Rectal smooth muscle tissue (tissue), 1 donor: Measurements from ENCODE around the gene SLIT3.

Source experiments
- H3K27ac ChIP-seq: one replicate; pipeline ENCODE4 v1.7.0; 2013; ENCODE audit warnings: low read depth, low read length, inconsistent platforms
- H3K27me3 ChIP-seq: one replicate; pipeline ENCODE4 v1.7.0; 2013; ENCODE audit warnings: low read length; ENCODE audit not compliant: control insufficient read depth, insufficient read depth
- H3K36me3 ChIP-seq: one replicate; pipeline ENCODE4 v1.7.0; 2013; ENCODE audit warnings: low read length; ENCODE audit not compliant: control insufficient read depth, insufficient read depth
- H3K4me1 ChIP-seq: one replicate; pipeline ENCODE4 v1.7.0; 2013; ENCODE audit warnings: low read length; ENCODE audit not compliant: control insufficient read depth, insufficient read depth
- H3K4me3 ChIP-seq: one replicate; pipeline ENCODE4 v1.7.0; 2013; ENCODE audit warnings: low read length
- H3K9ac ChIP-seq: one replicate; pipeline ENCODE4 v1.7.0; 2013; ENCODE audit warnings: low read length

Gene SLIT3

DNA sequence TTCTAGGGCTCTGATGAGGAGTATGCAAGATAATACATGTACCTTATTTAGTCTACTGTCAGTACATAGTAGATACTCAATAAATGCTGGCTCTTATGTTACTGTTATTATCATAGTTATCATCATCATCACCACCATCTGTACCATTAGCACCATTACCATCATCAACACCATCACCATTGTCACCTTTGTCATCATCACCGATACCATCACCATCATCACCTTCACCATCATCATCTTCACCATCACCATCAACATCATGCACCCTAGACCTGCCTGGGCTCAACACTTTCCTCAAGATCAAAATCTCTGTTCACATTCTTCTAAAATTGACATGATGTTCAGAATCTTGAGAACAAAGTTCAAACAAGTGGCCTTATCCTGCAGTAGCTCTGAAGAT lies 595.6 kb downstream of the SLIT3 start:
- Histone ChIP-seq H3K4me1 (no peaks in the 10 kb centered on the region), H3K9ac (no peak overlapping the region), H3K4me3 (no peak overlapping the region), H3K27me3 (no peaks in the 10 kb centered on the region), H3K36me3 (no peaks in the 10 kb centered on the region), H3K27ac (no peak overlapping the region)

DNA sequence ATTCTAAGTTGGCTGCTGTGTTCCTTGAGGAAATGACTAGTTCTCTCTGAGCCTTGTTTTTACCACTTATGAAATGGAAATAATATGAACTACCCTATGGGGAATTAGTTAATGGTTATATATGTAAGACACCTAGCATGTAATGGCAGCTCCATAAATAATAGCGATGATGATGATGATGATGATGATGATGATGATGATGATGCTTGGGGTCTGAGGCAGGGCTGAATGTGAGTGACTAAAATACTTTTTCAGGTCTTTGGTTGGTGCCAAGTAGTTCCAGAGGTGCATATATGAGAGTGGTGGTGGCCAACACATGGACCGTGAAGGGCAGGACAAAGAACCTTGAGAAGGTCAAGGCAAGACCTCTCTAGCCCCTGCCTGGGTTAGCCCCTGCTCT lies 598.4 kb downstream of the SLIT3 start:
- no peaks in the 10 kb centered on the region for H3K27me3 ChIP-seq
- no peak overlapping the region for H3K4me3 ChIP-seq
- H3K9ac ChIP-seq: no peak overlapping the region
- no peaks in the 10 kb centered on the region for H3K36me3 ChIP-seq
- no peak overlapping the region for H3K27ac ChIP-seq
- H3K4me1 ChIP-seq: no peaks in the 10 kb centered on the region

DNA sequence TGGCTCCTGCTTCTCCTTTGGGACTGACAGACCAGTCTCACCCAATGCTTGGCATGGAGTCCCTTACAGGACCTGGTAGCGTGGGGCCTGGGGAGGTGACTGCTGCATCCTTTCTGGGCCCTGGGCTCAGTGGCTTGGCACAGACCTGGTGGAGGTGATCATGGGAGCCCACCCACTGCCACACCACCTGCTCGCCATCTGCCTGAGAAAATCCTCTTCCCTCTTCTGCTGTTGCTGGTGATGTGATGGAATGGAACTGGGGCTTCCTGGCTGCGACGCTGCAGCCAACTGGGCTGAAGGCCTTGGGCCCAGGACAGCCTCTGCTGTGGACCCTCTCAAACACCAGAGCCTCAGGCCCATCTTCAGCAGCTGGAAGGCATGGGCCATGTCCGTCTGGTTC lies 599.3 kb downstream of the SLIT3 start:
- Histone ChIP-seq H3K4me1 (no peaks in the 10 kb centered on the region), H3K4me3 (no peak overlapping the region), H3K9ac (no peak overlapping the region), H3K27ac (no peak overlapping the region), H3K36me3 (no peaks in the 10 kb centered on the region), H3K27me3 (no peaks in the 10 kb centered on the region)

DNA sequence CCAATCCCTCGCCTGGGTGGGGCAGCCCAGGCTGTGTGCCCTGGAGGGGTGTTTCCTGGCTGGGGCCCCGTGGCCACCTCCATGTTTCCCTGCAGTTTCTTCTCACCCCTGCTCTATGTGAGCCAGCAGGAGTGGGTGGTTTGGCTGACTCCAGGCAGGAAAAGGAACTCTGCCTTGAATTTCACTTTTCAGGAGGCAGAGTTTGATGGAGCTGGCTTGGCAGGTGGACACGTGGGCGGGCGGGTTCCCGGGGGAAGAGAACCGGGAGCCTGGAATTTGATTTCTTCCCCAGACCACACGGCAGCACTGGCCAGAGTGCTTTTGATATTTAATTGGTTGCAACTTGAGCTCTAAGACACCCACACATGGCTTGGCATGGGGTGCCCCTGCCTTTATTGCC lies 601.9 kb downstream of the SLIT3 start:
- no peaks in the 10 kb centered on the region for H3K4me1 ChIP-seq
- H3K36me3 ChIP-seq: no peaks in the 10 kb centered on the region
- no peak overlapping the region for H3K4me3 ChIP-seq
- no peak overlapping the region for H3K9ac ChIP-seq
- H3K27ac ChIP-seq: no peak overlapping the region
- no peaks in the 10 kb centered on the region for H3K27me3 ChIP-seq

DNA sequence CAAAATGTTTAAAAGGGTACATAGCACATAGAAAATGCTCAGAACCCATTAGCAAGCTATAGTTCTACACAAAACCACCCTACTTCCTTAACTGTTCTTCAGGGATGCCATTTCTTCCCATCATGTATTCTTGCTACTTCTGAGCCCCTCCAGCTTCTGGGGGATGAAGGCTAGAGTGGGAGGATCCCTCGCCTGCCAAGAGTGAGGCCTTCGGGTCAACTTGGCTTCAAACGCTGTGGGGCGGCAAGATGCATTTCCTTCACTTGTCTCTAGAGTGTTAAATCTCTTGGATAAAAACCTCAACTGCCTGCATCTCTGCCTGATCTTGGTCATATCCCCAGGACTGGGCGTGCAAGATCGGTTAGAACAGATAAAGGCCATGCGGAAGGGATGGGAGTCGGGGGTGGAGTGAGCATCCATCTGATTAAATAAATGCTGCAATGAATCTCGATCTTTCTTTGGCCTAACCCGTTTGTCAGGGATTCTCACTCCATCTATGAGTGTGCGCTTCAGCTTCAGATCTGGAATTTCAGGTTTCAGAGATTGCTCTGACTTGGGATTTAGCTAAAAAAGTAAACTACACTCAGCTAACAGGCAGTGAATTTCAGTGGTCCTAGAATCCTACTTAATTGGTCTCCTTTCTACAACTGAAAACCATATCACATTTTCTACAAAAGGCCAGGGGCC lies 603.8 kb downstream of the SLIT3 start:
- Histone ChIP-seq H3K4me3 (no peak overlapping the region), H3K27ac (no peak overlapping the region), H3K9ac (peak overlapping the region; percentile 7), H3K27me3 (no peaks in the 10 kb centered on the region), H3K36me3 (no peaks in the 10 kb centered on the region), H3K4me1 (no peaks in the 10 kb centered on the region)

DNA sequence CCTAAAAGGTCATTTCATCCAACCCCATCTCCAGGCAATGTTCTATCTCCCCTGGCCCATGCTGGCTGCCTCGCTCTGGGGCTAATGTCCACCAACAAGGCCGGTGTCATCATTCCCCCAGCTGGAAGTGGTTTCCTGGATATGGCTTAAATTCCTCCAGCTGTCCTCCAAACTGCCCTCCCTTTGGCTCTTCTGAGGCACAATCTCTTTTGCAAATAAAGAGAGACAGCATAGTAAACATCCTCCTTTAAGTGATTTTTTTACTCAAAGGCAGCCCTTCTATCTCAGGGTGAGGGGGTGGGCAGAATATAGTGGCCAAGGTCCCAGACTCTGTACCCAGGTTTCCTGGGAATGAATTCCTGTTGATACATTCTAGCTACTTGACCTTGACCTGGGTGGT lies 604.3 kb downstream of the SLIT3 start:
- H3K27ac ChIP-seq: no peak overlapping the region
- no peak overlapping the region for H3K4me3 ChIP-seq
- H3K4me1 ChIP-seq: no peaks in the 10 kb centered on the region
- H3K9ac ChIP-seq: no peak overlapping the region
- H3K36me3 ChIP-seq: no peaks in the 10 kb centered on the region
- no peaks in the 10 kb centered on the region for H3K27me3 ChIP-seq

DNA sequence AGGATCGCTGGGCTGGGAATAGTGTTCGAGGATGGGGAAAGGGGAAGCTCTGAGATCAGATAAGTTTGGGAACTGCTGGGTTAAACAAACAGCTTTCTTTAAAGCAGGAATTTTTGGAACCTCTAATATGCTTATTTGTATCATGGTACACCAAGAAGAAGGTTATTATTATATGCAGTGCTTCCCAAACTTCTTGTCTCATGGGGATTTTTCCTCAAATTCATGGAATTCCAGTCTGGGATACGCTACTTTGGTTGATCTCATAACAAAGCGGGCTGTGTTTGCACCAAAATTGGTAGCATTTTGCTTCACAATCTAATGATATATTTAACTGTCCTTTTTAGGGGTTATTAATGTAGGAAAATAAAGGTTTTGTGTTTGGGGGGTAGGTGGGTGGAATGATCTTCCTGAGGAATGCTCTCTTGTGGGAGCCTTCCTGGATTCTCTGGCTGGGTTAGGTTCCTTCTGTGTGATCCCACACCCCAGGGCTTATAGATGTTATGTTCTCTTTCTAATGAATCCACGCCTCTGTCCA lies 605.6 kb downstream of the SLIT3 start:
- no peaks in the 10 kb centered on the region for H3K27me3 ChIP-seq
- no peaks in the 10 kb centered on the region for H3K4me1 ChIP-seq
- H3K4me3 ChIP-seq: no peak overlapping the region
- no peak overlapping the region for H3K9ac ChIP-seq
- no peak overlapping the region for H3K27ac ChIP-seq
- H3K36me3 ChIP-seq: no peaks in the 10 kb centered on the region

DNA sequence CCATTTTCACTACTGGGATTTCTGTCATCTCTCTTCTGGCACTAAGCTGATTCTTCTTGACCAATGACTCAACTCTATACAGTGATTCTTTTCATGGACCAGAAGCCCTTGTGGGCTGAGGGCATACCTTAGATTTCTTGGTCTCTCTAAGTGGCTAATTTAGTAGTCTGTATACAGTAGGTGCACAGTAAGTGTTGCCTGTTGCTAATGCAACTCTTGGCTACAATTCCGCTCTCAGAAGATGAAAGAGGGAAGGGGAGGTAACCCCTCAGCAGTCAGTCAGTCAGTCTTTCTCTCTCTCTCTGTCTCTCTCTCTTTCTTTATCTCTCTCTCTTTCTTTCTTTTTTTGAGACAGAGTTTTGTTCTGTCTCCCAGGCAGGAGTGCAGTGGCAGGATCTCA lies 606.6 kb downstream of the SLIT3 start:
- Histone ChIP-seq H3K4me3 (no peak overlapping the region), H3K36me3 (no peaks in the 10 kb centered on the region), H3K27ac (no peak overlapping the region), H3K27me3 (no peaks in the 10 kb centered on the region), H3K4me1 (no peaks in the 10 kb centered on the region), H3K9ac (no peak overlapping the region)

DNA sequence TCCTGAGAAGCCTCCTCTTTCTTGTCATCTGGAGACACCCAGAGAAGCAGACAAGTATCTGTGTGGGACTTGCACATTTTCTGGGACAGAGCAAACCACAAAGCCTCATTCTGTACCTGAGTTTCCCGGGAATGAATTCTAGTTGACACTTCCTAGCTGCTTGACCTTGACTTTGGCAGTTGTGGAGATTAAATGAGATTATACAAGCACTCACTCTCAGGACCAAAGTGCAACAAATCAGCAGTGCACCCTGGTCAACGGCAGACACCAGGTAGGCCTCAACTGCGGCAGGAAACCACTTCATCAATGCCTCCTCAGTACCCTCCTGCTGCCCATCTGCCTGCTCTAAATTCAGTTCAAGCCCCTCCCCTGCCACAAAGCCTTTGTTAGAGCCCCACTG lies 607.1 kb downstream of the SLIT3 start:
- H3K4me3 ChIP-seq: no peak overlapping the region
- no peak overlapping the region for H3K9ac ChIP-seq
- H3K4me1 ChIP-seq: no peaks in the 10 kb centered on the region
- no peaks in the 10 kb centered on the region for H3K36me3 ChIP-seq
- no peaks in the 10 kb centered on the region for H3K27me3 ChIP-seq
- no peak overlapping the region for H3K27ac ChIP-seq

DNA sequence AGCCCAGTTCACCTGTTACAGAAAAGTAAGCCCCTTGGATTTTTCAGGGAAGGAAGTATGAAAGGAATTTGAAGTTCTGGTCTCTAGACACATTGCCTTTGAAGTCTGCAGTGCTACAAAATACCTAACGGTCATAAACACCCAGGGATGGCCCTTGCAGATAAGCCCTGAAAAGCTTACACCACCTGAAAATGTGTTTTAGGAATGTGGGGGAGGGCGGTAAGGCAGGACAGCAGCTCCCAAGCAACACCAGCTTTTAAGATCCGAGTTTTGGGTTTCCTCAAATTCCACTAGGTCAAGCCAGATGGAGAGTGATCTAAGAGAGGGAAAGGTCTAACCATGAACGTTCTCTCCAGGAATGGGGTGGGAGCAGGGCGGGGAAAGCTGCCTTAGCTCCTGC lies 607.6 kb downstream of the SLIT3 start:
- Histone ChIP-seq H3K9ac (no peak overlapping the region), H3K4me1 (no peaks in the 10 kb centered on the region), H3K4me3 (no peak overlapping the region), H3K36me3 (no peaks in the 10 kb centered on the region), H3K27ac (no peak overlapping the region), H3K27me3 (no peaks in the 10 kb centered on the region)

DNA sequence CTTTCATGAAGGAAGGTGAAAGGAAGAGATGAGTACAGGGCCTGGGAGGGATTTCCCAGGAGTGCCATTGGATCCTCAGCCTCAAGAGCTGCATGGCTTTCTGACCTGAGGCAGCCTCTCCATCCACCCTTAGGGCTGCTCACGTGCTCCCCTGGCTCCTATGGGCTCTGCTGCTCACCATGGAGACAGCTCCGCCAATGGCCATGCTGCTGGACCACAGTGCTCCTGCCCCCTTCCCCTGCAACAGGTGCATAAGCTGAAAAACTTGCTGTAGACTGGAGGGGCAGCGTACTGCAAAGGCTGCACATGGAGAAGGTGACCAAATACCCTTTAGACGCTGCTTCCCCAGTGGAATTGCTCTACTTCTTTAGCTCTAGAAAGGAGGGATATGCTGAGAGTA lies 609.0 kb downstream of the SLIT3 start:
- no peaks in the 10 kb centered on the region for H3K36me3 ChIP-seq
- H3K4me3 ChIP-seq: no peak overlapping the region
- H3K4me1 ChIP-seq: no peaks in the 10 kb centered on the region
- H3K27me3 ChIP-seq: no peaks in the 10 kb centered on the region
- H3K27ac ChIP-seq: no peak overlapping the region
- no peak overlapping the region for H3K9ac ChIP-seq

DNA sequence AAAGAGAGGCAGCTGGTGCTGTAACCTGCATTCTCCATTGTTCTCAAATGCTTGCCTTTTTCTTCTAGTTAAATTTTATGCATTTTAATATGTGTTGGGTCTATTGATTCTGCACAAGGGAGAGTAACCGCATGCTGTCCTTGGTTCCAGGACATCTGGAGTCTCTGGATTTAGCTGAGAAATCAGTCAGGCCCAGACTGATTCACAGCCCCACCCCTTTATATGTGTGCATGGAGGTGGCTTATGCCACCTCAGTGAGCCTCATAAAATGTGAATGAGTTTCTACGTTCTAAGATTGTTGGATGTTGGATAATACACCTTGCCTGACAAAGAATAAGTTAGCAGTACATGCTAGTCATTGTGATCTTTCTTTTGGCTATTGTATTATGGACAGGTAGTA lies 611.7 kb downstream of the SLIT3 start:
- Histone ChIP-seq H3K9ac (no peak overlapping the region), H3K27me3 (no peaks in the 10 kb centered on the region), H3K36me3 (no peaks in the 10 kb centered on the region)

DNA sequence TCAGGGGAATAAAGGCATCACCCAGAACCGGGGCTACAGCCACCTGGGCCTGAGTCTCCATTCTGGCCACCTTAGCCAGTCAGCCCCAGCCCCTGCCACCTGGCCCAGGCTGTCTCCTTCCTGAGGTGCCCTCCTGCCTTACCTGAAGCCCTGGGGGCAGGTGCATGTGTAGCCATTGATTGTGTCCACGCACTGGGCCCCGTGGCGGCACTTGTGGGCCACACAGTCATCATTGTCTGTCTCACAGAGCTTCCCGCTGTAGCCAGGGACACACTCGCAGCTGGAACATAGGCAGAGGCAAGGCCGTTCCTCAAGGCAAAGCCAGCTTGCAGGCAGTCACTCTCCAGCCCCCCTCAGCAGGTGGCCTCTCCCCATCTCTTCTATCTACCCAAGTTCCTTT lies 614.1 kb downstream of the SLIT3 start:
- Histone ChIP-seq H3K4me1 (no peaks in the 10 kb centered on the region), H3K27me3 (no peaks in the 10 kb centered on the region), H3K36me3 (no peaks in the 10 kb centered on the region), H3K4me3 (no peak overlapping the region), H3K27ac (no peak overlapping the region), H3K9ac (no peak overlapping the region)

More for the DNA sequence above, 611.7 kb downstream of the SLIT3 start:
- no peaks in the 10 kb centered on the region for H3K4me1 ChIP-seq
- H3K27ac ChIP-seq: no peak overlapping the region
- no peak overlapping the region for H3K4me3 ChIP-seq
